HG03457 (cell line): Measurements from ENCODE around the gene IL1RAPL1.

ENCODE experiments used
- ATAC-seq: cut with Tn5 transposase; IDR thresholded peaks from one replicate; pipeline ENCODE4 v1.9.1; 2021; ENCODE audit warnings: moderate number of reproducible peaks; ENCODE audit not compliant: unreplicated experiment

IL1RAPL1 gene

DNA sequence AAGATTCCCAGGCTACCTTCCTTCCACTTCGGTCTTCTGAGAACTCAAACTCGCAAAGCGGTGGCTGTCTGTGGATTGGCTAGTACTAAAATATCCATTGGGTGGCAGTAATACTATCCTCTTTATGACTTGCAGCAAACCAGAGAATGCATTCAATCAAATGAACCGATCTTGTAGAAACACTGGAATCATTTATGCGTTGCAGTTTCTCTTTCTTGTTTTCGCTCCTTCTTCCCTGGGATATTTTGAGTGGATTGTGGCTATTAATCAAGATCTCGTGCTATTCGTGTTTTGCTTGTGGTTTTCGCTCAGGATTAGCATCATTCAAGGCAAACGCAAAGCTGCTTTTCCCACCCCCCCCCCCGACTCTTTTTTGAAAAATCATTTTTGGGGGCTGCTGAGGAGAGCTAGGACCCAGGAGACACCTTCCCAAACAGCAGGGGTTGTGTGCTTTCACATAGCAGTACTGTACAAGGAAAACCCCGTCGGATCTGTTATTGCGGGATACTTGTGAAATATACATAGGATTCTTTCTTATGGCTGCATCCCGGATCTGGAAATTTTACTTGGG lies at the start of gene IL1RAPL1:
Gene IL1RAPL1, plus strand, starts transcription at position 466 of the 571 bp plus-strand sequence.
- no peak for ATAC-seq

DNA sequence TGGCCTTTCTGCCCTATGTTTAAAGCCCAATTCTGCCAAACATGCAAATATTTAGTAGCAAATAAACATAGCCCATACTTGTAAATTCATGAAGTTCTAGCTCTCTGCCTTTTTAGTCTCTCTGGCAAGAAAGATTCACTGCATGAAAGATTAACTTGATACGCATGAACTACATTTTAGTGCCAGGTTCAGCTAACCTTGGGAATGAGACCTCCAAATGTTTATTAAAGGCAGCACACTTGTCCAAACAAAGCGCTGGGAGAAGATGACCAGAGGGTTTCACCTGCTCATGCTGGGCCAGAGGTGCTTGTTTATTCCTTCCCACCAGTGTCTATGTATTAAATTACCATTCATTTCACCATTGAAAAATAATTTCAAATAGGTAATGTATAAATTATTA lies 44.5 kb upstream of the IL1RAPL1 start:
- no peak for ATAC-seq

DNA sequence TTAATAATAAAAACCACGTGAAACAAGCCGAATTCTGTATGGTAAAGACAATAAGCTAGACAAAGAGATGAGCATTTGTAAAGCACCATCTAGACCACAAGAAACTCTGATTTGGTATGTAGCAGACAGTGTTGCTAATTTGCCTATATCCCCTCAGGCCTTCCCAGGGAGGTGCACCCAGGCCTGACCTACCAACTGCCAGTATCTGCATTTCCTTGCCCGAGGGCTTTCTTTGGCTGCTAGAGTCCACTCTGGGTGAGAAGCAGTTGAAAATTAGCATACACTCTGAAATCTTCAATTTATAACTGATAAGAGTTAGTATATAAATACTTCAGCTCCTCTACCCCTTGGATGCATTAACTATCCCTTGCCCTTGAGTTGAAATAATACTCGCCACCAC lies 37.4 kb upstream of the IL1RAPL1 start:
- ATAC-seq = no peak

DNA sequence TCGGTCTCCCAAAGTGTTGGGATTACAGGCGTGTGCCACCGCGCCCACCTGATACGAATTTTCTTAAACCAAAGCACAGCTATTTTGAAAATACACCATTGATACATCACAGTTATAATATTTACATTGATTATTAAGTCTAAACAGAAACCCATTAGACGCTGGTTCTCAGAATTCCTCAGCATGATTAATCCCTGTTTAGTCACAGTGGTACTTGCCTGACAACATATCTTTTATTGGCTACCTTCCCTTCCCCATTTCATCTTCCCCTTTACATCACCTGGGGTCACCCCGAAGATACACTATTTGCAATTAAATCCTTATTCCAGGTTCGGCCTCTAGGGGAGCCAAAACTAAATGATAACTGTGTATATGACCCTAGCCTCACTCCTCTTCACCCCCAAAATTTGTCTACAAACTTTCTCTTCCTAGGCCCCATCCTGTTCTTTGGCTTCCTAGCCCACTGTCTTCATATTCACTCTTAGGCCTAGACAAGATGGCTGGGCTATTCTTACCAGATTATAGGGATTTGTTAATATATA lies 36.8 kb upstream of the IL1RAPL1 start:
- no peak for ATAC-seq

DNA sequence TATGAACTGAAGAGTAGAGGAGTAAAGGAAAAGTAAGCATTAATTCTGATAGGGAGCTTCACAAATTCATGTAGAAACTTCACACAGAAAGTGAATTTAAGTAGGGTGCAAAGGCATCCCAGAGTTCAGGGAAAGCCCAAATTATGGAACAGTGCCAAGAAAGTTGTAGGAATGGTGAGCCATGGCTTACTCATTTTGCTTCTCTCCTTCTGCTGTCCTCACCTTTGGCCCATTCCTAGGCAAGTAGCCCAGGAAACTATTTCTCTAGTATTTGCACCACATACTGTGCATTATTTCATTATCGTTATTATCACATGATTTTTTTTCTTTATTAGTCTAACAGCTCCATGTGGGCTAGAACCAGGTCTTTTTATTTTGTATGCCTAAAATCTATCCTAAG lies 34.9 kb upstream of the IL1RAPL1 start:
- no peak for ATAC-seq

DNA sequence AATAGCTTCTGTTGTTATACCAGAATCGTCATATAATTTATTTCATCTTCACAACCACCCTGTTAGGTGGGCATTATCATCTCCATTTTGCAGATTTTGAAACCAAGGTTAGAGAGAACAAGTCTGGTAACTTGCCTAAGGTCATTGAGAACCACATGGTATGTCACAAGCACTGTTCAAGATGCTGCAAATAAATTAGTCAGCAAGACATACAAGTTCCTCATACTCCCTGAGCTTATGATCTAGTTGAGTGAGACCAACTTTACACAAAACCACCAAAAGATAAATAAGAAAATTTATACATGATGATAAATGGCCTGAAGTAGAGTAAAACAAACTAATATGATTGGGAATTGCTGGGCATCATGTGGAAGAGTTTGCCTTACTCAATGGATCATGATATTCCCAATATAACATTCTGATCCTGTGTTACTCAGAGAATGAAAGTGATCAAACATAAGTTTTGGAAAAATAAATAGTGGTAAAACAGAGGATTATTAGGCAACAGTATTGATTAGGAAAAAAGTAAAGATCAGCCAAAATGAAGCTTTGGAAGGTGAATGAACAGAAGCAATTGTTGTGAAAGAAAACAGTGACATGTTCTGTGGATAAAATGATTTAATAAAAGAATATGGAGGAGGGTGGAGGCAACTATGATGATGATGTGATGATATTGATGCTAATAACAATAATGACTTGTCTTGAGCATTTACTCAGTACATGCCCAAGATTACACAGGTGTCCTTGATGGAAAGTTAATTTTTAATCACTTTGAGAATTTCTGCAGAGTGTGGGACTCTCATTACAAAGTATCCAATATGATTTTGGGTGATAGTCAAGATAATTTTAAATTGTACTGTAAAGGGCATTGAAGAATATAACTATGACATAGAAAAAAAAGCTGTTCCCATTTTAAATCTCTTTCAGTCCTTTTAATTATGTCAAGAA lies 34.1 kb upstream of the IL1RAPL1 start:
- ATAC-seq = no peak

DNA sequence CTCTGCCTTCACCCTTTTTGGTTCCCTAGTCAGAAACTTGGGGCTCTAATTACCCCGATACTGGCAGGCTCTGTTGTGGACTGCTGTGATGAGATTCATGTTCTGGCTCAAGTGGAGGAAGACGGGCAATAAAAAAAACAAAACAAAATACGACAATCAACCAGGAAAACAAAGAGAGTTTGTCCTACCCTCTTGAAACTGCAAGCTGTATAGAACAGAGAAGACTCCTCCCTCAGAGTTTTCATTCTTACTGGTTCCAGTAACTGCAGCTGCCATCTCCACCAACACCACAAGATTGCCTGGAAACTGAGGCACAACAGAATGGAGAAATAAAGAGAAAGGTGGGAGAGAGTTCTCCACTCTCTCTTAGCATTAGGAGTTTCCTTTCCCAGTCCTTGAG lies 11.1 kb upstream of the IL1RAPL1 start:
- no peak for ATAC-seq

DNA sequence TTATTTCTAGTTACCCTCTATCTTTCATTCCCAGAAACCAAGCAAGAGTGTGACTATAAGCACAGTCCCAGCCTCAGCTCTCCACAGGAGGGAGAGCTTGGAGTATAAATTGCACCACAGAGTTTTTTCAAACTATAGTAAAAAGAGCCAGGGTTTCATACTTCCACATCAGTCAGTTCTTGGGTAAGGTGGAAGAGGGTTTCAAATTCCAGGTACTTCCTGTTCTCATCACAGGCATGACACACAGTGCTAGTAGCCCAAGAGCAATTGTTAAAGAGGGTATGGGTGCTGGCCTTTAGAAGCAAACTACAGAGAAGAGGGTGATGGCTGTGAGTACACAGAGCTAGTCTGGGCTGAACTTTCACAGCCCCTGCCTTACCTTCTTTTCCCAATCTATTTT lies 5.7 kb upstream of the IL1RAPL1 start:
- no peak for ATAC-seq

DNA sequence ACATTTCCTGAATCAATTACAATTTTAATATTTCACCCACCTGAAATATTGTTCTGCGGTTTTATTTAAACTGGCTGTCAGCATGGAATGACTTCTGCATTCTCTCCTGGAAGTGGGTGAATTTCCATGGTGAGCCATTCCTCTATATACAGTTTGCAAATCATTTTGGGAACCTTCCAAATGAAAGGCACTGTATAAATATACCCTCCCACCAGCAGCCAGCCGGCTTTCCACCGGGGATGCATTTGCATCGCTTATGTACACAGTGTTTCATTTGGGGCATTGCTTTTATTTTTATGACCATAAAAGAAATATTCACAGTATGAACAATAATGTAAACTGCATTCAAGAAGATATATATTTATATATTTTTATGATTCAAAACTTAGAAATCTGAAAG lies 4.7 kb upstream of the IL1RAPL1 start:
- no peak for ATAC-seq

DNA sequence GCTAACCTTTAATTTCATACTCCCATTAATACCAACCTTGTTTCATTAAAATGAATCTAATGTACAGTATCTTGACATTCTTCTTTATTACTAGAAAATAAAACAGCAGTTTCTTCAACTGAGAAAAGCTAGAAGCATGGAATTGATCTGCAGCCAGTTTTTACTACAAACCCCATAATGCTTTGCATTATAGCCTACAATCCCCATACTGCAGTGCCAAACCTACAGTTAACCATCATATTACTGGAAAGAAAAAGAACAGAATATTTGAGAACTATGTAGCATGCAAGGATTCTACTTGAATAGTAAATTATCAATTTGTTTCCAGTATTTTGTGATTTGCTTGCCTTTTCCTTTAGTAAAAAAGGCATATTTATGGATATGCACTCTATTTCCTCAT lies 3.2 kb upstream of the IL1RAPL1 start:
- no peak for ATAC-seq

DNA sequence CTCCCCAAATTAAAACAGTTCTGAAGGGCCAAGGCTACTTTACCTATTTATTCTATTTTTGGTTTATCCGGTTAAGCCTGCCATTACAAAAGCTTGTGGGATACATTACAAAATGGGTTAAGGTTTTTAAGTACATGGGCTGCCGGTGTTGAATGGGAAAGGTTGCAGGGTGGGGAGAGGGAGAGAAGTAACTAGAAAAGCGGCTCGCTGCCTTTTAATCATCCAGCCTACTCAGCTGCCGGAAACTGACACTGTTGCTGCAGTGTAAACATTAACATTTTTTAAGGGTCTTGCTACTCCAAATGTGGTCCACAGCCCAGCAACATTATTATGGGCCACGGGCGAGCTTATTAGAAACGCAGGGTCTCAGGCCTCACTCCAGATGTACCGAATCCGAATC lies 1.5 kb upstream of the IL1RAPL1 start:
- ATAC-seq = no peak

DNA sequence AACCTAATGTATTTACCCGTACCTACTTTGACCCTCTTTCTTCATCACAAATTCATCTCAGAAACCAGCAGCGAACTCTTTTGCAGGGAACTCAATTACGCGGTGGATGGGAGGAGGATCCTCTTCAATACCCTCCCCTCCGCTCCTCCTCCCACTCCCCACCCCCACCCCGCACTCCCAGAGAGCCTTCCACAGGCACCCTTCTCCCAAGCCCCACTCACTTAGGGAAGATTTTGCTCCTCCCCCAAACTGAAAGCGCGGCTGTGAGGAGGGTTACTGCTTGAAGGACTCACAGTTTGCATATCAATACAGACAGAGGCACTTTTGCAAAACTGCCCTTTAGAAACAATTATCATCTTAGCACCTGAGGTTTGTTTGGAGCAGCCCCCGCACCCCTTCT lies 960 bp upstream of the IL1RAPL1 start:
- ATAC-seq = no peak

DNA sequence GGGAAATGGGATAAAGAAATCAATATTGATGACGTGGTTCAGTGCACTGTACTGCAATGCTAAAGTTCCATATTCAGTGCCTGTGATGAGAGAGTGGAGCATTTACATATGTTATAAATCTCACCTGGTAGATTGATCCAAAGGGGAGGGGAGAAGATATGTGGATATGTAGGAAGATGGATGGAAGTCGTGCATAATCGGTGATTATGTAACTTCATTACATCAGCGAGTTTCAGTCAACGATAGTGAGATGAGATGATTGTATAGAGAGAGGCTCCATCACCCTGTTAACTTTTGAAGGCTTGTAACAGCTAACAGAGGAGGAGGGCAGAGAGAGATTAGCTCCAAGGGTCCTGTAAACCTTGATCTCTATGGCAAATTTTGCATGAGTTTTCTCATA lies 1.8 kb downstream of the IL1RAPL1 start:
- ATAC-seq = no peak

DNA sequence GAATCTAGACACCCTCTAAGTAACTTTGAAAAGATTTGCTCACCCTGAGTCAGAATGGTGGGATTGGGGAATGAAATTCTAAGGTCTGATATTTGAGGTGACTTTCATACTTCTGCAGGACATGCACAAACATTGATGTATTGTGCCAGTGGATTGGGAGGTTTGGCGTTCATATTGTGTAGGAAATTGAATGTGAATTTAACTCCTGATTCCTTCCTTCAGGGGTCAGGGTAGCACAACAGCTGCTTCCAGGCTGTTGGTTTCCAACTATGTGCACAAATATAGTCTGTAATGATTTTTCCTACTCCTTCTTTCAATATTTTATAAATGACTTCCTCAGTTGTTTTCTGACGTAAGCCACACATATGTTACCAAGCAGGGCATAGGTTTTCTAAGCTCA lies 3.1 kb downstream of the IL1RAPL1 start:
- no peak for ATAC-seq

DNA sequence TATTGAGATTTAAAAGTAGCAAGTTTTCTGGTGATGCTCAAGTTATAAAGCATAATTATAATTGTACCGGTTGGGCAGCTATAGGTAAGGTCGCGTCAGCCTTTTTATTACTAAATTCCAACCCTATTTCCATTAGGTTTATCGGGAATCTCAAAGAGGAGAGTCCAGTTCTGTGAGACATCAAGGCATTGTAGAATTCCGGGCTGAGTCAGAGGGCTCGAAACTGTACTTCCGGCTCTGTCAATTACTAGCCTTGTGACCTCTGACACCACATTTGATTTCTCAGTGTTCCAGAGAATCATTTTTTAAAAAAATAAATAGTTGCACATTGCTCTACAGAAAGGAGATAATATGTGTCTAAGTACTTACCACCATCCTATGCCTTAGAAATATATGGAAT lies 4.3 kb downstream of the IL1RAPL1 start:
- no peak for ATAC-seq

DNA sequence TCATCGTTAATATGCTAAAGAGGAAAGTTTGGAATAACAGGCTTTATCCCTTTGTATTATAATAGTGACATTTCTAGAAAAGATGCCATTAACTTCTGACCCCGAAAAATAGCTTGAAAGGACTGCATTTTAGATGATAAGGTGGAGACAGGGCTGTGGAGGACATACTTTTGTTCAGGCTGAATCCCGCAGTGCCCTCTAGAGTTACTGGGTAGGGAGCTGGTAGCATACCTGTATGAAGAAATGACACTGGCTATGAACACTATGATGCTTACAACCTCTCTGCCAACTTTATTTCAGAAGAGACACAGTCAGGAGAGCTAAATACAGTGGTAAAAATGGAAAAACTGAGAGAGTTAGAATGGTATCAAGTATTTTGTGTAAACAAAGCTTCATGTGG lies 8.1 kb downstream of the IL1RAPL1 start:
- ATAC-seq = no peak

DNA sequence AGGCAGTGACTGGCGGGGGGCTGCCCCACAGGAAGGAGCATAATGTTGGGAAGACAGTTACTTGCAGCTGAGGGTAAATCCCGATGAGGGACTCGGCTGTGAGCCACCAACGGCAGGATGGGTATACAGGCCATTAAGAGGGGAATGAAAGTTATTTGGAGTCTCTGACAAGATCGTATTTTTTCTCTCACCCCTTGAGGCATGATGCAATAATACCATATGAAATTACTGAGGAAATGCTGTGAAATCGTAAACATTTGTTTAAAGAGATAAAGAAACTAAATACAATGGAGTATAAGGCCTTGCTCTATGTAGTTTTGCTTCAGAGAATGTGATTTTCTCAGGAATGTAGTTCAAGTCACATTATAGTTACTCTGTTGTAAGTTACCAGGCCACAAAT lies 12.7 kb downstream of the IL1RAPL1 start:
- ATAC-seq = no peak

DNA sequence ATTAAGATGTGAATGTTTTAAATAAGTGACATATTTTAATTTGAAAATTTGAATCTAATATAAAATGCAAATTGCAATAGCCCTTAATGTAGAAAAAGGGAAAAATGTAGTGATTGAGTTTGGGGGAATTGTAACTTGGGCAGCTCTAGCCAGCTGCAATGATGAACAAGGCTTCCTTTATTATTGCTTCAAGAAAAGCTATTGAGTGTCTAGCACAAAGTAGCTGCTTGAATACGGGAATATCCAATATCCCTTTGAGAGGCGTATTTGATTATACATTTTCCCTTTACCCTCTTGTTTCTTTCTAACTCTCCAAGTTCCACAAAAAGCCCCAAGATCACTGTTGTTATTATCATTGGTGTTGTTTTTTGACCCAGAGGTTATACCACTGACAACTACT lies 21.8 kb downstream of the IL1RAPL1 start:
- ATAC-seq = no peak

DNA sequence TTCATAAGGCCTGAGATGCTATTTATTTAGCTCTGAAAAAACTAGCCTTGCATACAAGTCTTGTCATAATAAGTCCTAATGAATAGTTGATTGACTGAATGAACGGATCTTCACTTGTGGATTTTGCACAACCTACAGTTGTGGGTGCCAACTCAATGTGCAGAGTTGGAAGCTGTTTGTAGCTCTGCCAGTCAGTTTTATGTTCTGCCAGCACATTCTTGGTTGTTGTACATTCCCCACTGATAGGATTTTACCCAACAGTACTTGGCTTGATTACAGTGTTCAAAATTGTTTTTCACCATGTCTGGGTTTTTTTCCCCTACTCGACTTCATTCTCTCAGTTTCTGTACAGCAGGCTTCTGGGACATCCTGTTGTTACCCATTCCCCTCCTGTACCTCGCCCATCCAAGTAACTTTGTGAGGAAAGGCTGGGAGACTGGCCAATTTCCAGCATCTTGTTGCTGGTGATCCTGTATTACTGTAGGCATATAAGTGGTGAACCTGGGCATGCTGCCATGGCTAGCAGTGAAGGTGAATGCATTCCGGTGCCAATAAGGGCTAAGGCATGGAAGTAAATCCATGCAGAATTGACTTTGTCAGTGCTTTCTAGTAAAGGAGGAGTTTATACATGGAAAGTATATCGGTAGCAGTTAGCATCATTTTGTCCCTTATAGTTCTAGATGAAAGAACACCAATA lies 22.8 kb downstream of the IL1RAPL1 start:
- no peak for ATAC-seq

DNA sequence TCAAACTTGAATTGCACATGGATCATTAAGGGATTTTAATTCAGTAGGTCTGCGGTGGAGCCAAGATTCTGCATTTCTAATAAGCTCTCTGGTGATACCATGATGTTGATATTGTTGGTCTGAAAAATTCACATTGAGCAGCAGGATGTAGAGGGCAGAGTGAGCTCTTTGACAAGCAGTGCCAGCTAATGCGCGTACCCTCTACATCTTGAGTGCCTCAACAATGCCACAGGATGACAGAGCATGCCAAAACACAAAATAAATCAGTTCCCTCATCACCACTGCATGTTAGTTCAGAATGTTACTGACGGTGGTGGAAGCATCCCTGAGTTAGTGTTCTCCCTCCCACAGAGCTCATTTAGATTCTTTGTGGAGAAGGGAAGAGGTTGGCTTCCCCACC lies 23.5 kb downstream of the IL1RAPL1 start:
- ATAC-seq = no peak

DNA sequence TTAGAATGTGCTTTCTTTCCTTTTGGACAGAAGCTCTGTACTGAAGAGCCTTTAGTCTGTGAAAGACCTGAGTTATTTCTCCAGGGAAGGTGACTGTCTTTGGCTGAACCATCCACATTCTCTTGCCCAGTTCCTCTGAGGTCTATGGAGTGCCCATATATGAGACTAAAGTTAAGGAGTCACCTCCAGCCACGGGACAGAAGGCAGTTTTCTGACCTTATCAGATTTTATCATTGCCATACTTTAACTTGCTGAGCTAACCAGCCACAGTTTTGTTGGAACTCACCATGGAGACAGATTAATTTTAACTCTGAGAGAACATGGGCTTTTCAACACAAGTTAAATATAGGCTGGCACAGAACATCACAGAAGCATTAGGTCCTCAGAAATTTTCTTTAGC lies 26.3 kb downstream of the IL1RAPL1 start:
- no peak for ATAC-seq

DNA sequence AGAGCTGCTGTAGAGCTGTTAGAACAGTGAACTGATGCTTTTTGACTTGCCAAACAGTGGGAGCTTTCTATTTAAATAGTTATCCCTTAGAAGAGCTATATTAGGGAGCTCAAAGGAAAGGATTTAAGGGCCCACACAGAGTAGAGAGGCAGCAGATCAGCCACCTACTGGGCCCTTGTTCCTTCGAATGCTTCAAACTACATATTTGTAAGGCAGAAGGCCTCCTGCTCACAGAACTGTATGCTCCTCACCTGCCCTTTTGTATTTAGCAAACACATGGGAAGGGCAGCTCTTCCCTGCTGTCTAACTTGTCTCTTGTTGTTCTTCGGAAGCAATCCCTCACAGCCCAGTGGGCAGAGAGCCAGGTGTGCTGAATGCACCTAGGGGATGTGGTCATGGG lies 38.0 kb downstream of the IL1RAPL1 start:
- ATAC-seq = no peak
